Anterior cingulate cortex (tissue), 58 donors: ENCODE results near the gene CYB561D1.

Source experiments
- DNase-seq, 58 donors: peaks; one replicate each; lab custom pipeline; 2025; lab: John Stamatoyannopoulos, UW

CYB561D1 gene

GRCh38 chr1:109543988-109544735 is 50.3 kb downstream of the CYB561D1 start:
- DNase-seq: no peak

- DNase-seq: peak in 52 of 58 donors; percentile 28 to 89 (median 71)
Measured at GRCh38 chr1:109546311-109547109, 52.6 kb downstream of the CYB561D1 start.

- DNase-seq: peak in 2 of 58 donors; percentile 36 to 47
Measured at GRCh38 chr1:109547463-109548320, 53.8 kb downstream of the CYB561D1 start.

DNA sequence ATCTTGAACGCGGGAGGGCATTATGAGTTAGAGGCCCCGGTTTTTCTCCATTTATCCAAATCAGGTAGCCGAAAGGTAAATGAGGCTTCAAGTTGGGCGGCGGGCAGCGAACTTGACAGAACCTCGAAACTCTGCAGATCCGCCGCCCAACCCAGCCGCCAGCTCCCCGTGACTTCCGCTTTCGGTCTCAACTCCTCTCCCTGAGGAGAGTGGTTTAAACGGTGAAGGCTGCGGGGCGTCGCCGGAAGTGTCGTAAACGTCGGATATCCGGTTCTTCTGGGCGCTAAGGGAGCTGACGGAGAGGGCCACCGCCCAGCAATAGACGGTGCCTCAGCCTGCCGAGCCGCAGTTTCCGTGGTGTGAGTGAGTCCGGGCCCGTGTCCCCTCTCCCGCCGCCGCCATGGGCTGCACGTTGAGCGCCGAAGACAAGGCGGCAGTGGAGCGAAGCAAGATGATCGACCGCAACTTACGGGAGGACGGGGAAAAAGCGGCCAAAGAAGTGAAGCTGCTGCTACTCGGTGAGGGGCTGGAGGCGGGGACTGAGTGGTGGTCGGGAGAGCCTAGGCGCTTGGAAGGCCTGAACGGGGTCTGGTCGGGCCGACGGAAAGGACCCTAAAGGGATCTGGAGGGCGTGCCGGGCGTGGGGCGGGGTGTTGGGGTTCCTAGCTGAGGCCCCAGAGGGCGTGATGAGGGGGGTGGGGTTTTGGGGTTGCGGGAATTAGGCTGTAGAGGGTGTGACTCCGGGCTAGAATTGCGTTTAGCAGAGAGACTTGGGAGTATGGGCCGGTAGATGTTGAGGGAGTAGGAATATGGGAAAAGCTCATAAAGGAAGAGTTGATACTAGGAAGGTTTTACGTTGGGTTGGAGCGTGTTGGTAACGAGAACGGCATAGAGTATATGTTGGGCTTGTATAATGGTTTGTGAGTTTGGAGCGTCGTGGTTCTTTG is 54.7 kb downstream of the CYB561D1 start, which contains the start of gene GNAI3:
Gene GNAI3 (plus strand): TSS at position 295 of the 947 bp plus-strand sequence. CDS start 106 bp downstream, at position 401.
- peak; percentile 60 to 99 (median 94) for DNase-seq
